H1 (cell line): ENCODE measurements around the gene PARP1. TPM values are rescaled to one million over a fixed set of nuclear protein-coding genes. Genes with fewer than 3 reads are reported as not detected.

ENCODE experiments used
- CTCF ChIA-PET: fragments of 300-600 bp; sonication (Branson Sonifier 250); formaldehyde crosslinking; loops from one replicate; lab custom pipeline; 2021; ENCODE audit not compliant: partially characterized antibody; lab: Charles Lee
- POLR2A ChIA-PET: fragments of 300-600 bp; sonication (Branson Sonifier 250); formaldehyde crosslinking; loops from one replicate; lab custom pipeline; 2021; ENCODE audit warnings: inconsistent platforms; ENCODE audit not compliant: partially characterized antibody; lab: Charles Lee
- DNase-seq, 2 experiments: peaks; one replicate each; pipeline versions ENCODE4 v3.0.0 to v3.0.0-alpha.2; 2010 to 2022; ENCODE audit warnings: low spot score in 2 of 2, low read depth in 1 of 2, mixed read lengths in 1 of 2
- FAIRE-seq: peaks from 2 replicates; lab custom pipeline; 2011; peaks lifted over from hg19 to GRCh38; lab: Jason Lieb, UNC
- H2AFZ ChIP-seq: 2 replicates; pipeline ENCODE4 v1.8.1; 2012; ENCODE audit warnings: low read length, inconsistent platforms
- H2AK5ac ChIP-seq: 2 replicates; pipeline ENCODE4 v1.6.1; 2013; ENCODE audit warnings: low read depth, low read length
- H2BK120ac ChIP-seq: replicated peaks from 2 replicates; pipeline ENCODE3; 2013; ENCODE audit warnings: low read depth, low read length, inconsistent platforms
- H2BK12ac ChIP-seq: 2 replicates; pipeline ENCODE4 v1.6.1; 2013; ENCODE audit warnings: low read depth, low read length
- H2BK15ac ChIP-seq: 2 replicates; pipeline ENCODE4 v1.6.1; 2013; ENCODE audit warnings: low read length
- H2BK20ac ChIP-seq: 2 replicates; pipeline ENCODE4 v1.6.1; 2013; ENCODE audit warnings: low read length
- H2BK5ac ChIP-seq: 2 replicates; pipeline ENCODE4 v1.6.1; 2013; ENCODE audit warnings: low read depth, low read length
- H3K14ac ChIP-seq: 2 replicates; pipeline ENCODE4 v1.6.1; 2013; ENCODE audit warnings: inconsistent platforms; ENCODE audit not compliant: insufficient read length
- H3K18ac ChIP-seq: 2 replicates; pipeline ENCODE4 v1.6.1; 2013; ENCODE audit warnings: low read length; ENCODE audit errors: extremely low read depth
- H3K23ac ChIP-seq: 2 replicates; pipeline ENCODE4 v1.6.1; 2013; ENCODE audit warnings: inconsistent platforms; ENCODE audit not compliant: insufficient read length
- H3K23me2 ChIP-seq: 2 replicates; pipeline ENCODE4 v1.6.1; 2013; ENCODE audit warnings: low read depth, low read length
- H3K27ac ChIP-seq: 2 replicates; pipeline ENCODE4 v1.6.1; 2011; ENCODE audit warnings: low read depth, low read length, inconsistent platforms
- H3K27me3 ChIP-seq, 4 experiments: replicated peaks in 1 of 4; 1 replicate in 1 of 4; 2 replicates in 3 of 4; pipeline versions ENCODE4 v1.6.1 to v1.8.1; 2011 to 2013; ENCODE audit warnings: low read length in 3 of 4, mild to moderate bottlenecking in 3 of 4, inconsistent platforms in 2 of 4, mixed read lengths in 2 of 4, moderate library complexity in 1 of 4; ENCODE audit not compliant: control insufficient read depth in 3 of 4, insufficient read depth in 3 of 4; ENCODE audit errors: extremely low read depth in 1 of 4
- H3K36me3 ChIP-seq, 4 experiments: 2 replicates each; pipeline versions ENCODE4 v1.6.1 to v1.8.1; 2011 to 2013; ENCODE audit warnings: mild to moderate bottlenecking in 4 of 4, low read length in 3 of 4, moderate library complexity in 2 of 4, control low read depth in 1 of 4, inconsistent platforms in 1 of 4; ENCODE audit not compliant: insufficient read depth in 4 of 4, control insufficient read depth in 2 of 4
- H3K4ac ChIP-seq: replicated peaks from 2 replicates; pipeline ENCODE3; 2013; ENCODE audit warnings: low read length, low read depth, mixed read lengths, inconsistent platforms; ENCODE audit not compliant: insufficient read length
- H3K4me1 ChIP-seq, 4 experiments: replicated peaks in 1 of 4; 1 replicate in 1 of 4; 2 replicates in 3 of 4; pipeline versions ENCODE4 v1.6.1 to v1.8.1; 2011 to 2013; ENCODE audit warnings: low read length in 3 of 4, inconsistent platforms in 2 of 4, mixed read lengths in 1 of 4; ENCODE audit not compliant: insufficient read depth in 4 of 4, control insufficient read depth in 3 of 4
- H3K4me2 ChIP-seq, 2 experiments: 2 replicates each; pipeline versions ENCODE4 v1.6.1 to v1.8.1; 2011 to 2013; ENCODE audit warnings: low read depth in 2 of 2, low read length in 2 of 2, control low read depth in 1 of 2, inconsistent platforms in 1 of 2, mild to moderate bottlenecking in 1 of 2; ENCODE audit not compliant: insufficient read depth in 1 of 2
- H3K4me3 ChIP-seq, 4 experiments: fragments of 200-600, 300-600 bp in 1 of 4; sonication (generic), shearing (Covaris generic), sonication (Bioruptor Twin) in 1 of 4; 2 replicates each; pipeline versions ENCODE4 v1.5.1 to v1.8.1; 2011 to 2016; ENCODE audit warnings: low read length in 4 of 4, low read depth in 3 of 4, control low read depth in 2 of 4, inconsistent platforms in 2 of 4, mild to moderate bottlenecking in 2 of 4, mixed read lengths in 1 of 4, moderate library complexity in 1 of 4; ENCODE audit not compliant: insufficient read depth in 2 of 4; ENCODE audit errors: extremely low read depth in 1 of 4
- H3K56ac ChIP-seq: replicated peaks from 2 replicates; pipeline ENCODE3; 2013; ENCODE audit warnings: low read depth, mild to moderate bottlenecking, mixed read lengths, low read length, inconsistent platforms; ENCODE audit not compliant: insufficient read length
- H3K79me1 ChIP-seq: 2 replicates; pipeline ENCODE4 v1.6.1; 2013; ENCODE audit warnings: low read depth, low read length, control low read depth
- H3K79me2 ChIP-seq, 2 experiments: 2 replicates each; pipeline versions ENCODE4 v1.6.1 to v1.8.1; 2012 to 2013; ENCODE audit warnings: low read length in 2 of 2, mild to moderate bottlenecking in 2 of 2, inconsistent platforms in 1 of 2; ENCODE audit not compliant: insufficient read depth in 2 of 2, control insufficient read depth in 1 of 2
- H3K9ac ChIP-seq, 4 experiments: replicated peaks in 1 of 4; 1 replicate in 1 of 4; 2 replicates in 3 of 4; pipeline versions ENCODE4 v1.6.1 to v1.8.1; 2011 to 2013; ENCODE audit warnings: low read depth in 3 of 4, low read length in 3 of 4, control low read depth in 2 of 4, mild to moderate bottlenecking in 2 of 4, moderate library complexity in 2 of 4, inconsistent platforms in 1 of 4; ENCODE audit errors: extremely low read depth in 1 of 4
- H3K9me3 ChIP-seq, 2 experiments: 2 replicates each; pipeline versions ENCODE4 v1.6.1 to v1.8.1; 2012 to 2013; ENCODE audit warnings: mild to moderate bottlenecking in 2 of 2, moderate library complexity in 2 of 2, control low read depth in 1 of 2, inconsistent platforms in 1 of 2, low read depth in 1 of 2, low read length in 1 of 2, mixed read lengths in 1 of 2; ENCODE audit not compliant: insufficient read depth in 2 of 2
- H4K20me1 ChIP-seq, 2 experiments: replicated peaks in 1 of 2; 2 replicates each; pipeline versions ENCODE3 to v1.8.1; 2011 to 2013; ENCODE audit warnings: inconsistent platforms in 2 of 2, low read length in 2 of 2, mild to moderate bottlenecking in 1 of 2; ENCODE audit not compliant: insufficient read depth in 2 of 2, control insufficient read depth in 1 of 2
- H4K5ac ChIP-seq: 2 replicates; pipeline ENCODE4 v1.6.1; 2013; ENCODE audit warnings: low read length, low read depth, mixed read lengths, inconsistent platforms; ENCODE audit not compliant: insufficient read length
- H4K8ac ChIP-seq: 2 replicates; pipeline ENCODE4 v1.8.0; 2013; ENCODE audit warnings: mild to moderate bottlenecking, moderate library complexity, low read length, inconsistent platforms; ENCODE audit not compliant: insufficient read depth; ENCODE audit errors: extremely low read depth
- H4K91ac ChIP-seq: replicated peaks from 2 replicates; pipeline ENCODE3; 2013; ENCODE audit warnings: low read length, mixed read lengths, inconsistent platforms; ENCODE audit not compliant: insufficient read length
- CREB1 ChIP-seq: IDR thresholded peaks from 2 replicates; pipeline ENCODE4 v1.6.1; 2012; ENCODE audit warnings: inconsistent platforms
- E2F6 ChIP-seq: IDR thresholded peaks from 2 replicates; pipeline ENCODE4 v1.6.1; 2012; ENCODE audit warnings: inconsistent platforms
- EZH2 ChIP-seq: fragments of 200-600 bp; sonication (generic); IDR thresholded peaks from 2 replicates; pipeline ENCODE4 v1.7.1; 2012; ENCODE audit warnings: low read depth, mild to moderate bottlenecking, moderate library complexity, low read length, inconsistent platforms; ENCODE audit not compliant: severe bottlenecking
- GABPA ChIP-seq: IDR thresholded peaks from 2 replicates; pipeline ENCODE4 v1.6.1; 2011; ENCODE audit warnings: mild to moderate bottlenecking, low read length, moderate library complexity, borderline replicate concordance; ENCODE audit not compliant: insufficient read depth
- HDAC2 ChIP-seq, 2 experiments: fragments of 300-600 bp in 1 of 2; sonication (generic) in 1 of 2; IDR thresholded peaks; 2 replicates each; pipeline ENCODE4 v1.6.1; 2011 to 2012; ENCODE audit warnings: low read depth in 2 of 2, low read length in 2 of 2, mild to moderate bottlenecking in 2 of 2, moderate library complexity in 2 of 2, borderline replicate concordance in 1 of 2, inconsistent platforms in 1 of 2
- TBP ChIP-seq: IDR thresholded peaks from 2 replicates; pipeline ENCODE4 v1.6.1; 2011; ENCODE audit warnings: low read depth, low read length, improper control_type of control experiment
- USF2 ChIP-seq: IDR thresholded peaks from 2 replicates; pipeline ENCODE4 v1.6.1; 2011; ENCODE audit warnings: low read length, improper control_type of control experiment
- WGBS, 2 experiments: shearing (Covaris generic) in 1 of 2; methylation state at CpG; one replicate each; pipeline versions ENCODE4 v1.1.6 to v1.1.7; 2013 to 2015; ENCODE audit warnings: low lambda C conversion rate in 2 of 2, mixed read lengths in 2 of 2, inconsistent platforms in 1 of 2, low coverage in 1 of 2, missing lambda C conversion rate in 1 of 2; ENCODE audit not compliant: insufficient replicate concordance in 2 of 2, insufficient coverage in 1 of 2, insufficient read length in 1 of 2; ENCODE audit errors: extremely low coverage in 1 of 2, missing lambda C conversion rate in 1 of 2; 5-methylcytosine and 5-hydroxymethylcytosine counted together
- polyA plus RNA-seq, 7 experiments: library from polyadenylated mRNA; depleted of rRNA in 3 of 7; stranded (reverse) in 5 of 7; unstranded in 2 of 7; fragments of >200 nt in 5 of 7; fragments of 200-250 nt in 2 of 7; gene quantifications; 1 replicate in 5 of 7; 2 replicates in 1 of 7; 4 replicates in 1 of 7; pipeline versions ENCODE4 v1.2.1 to v1.2.3, GENCODE V29; 2011 to 2013; ENCODE audit warnings: missing spikeins in 2 of 7, mixed read lengths in 2 of 7
- total RNA-seq: library from RNA; stranded (reverse); fragmentation: NEBNext Ultra II Directional; extraction: Animal tissue kit (Norgen Biotek cat#: 25700); gene quantifications from 2 replicates; pipeline ENCODE4 v1.2.1, GENCODE V29; 2021

The PARP1 gene
- total and polyA plus RNA-seq, 2 of the 8 experiments (the other 6 are each of a cell fraction or from before 2014, with no cell fraction given): 416 to 441 TPM

DNA sequence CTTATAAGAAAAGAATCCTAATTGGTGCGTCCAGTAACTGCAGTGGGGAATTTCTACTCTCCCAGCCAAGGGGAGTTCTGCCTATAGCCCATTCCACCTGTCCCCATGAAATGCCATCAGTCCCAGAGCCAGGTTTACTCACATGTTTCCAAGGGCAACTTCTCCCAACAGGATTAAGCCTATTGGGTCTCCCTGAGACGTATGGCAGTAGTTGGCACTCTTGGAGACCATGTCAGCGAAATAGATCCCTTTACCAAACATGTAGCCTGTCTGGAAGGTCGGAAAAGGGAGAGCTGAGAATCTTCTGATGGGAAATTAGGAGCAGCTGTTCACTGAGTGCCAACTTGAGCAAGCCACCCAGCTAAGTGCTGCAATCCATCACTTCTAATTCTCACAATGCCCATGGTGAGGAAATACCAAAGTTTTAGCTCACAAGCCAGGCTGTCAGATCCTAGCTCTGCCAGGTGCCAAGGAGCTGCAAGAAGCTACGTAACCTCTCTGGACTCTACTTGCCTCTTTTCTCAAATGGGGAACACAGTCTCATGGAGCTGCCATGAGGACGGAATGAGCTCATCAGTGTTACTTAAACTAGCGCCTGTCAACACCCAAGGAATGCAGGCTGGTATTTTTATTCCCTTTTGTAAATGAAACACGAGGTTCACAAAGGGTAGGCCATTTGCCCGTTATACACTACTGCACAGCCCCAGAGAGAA is 43.9 kb downstream of the PARP1 start:
- H4K91ac ChIP-seq: no peak overlapping the region
- H4K8ac ChIP-seq: no peak overlapping the region
- H2BK12ac ChIP-seq: no peak overlapping the region
- no peak overlapping the region for H3K27ac ChIP-seq
- no peak overlapping the region for H2AK5ac ChIP-seq
- no peak overlapping the region for H3K23ac ChIP-seq
- no peak overlapping the region for H3K56ac ChIP-seq
- no peak overlapping the region for H2BK120ac ChIP-seq
- H3K36me3 ChIP-seq: peaks cover 58 to 100% (median 91%) of the 10 kb centered on the region in 4 experiments
- no peak overlapping the region for H3K14ac ChIP-seq
- WGBS, 2 experiments: 80% methylated on average over 9 of the region's 9 CpGs; no CpG with 5 or more reads in 1 of the 2 experiments
- H3K79me2 ChIP-seq: no peaks in the 10 kb centered on the region
- no peak overlapping the region for H2BK15ac ChIP-seq
- no peak overlapping the region for H3K18ac ChIP-seq
- CTCF ChIA-PET: interaction anchor here (1.0 to 2.1 kb wide), 5 partner anchors 16 to 44 kb away, joined by 3 to 7 read pairs (median 3); partner anchors contain the start of gene PARP1
- no peaks in the 10 kb centered on the region for H3K79me1 ChIP-seq
- H4K5ac ChIP-seq: no peak overlapping the region
- no peaks in the 10 kb centered on the region for H3K9me3 ChIP-seq
- no peak for FAIRE-seq
- H3K4me2 ChIP-seq: no peak overlapping the region
- TF ChIP-seq EZH2 (no peak), CREB1 (no peak), USF2 (no peak), E2F6 (no peak), GABPA (no peak), TBP (no peak), HDAC2 (IDR thresholded peaks at IDR 0.05; ENCODE audit: borderline replicate concordance in 1 of 2, low read depth in 2 of 2, low read length in 2 of 2) (no peak)
- TF ChIP-seq, all 59 proteins: peak for 0
- Histone ChIP-seq H4K20me1 (peaks cover 6 to 7% of the 10 kb centered on the region in 2 experiments), H2AFZ (no peak overlapping the region), H2BK5ac (no peak overlapping the region), H3K4ac (no peak overlapping the region), H3K23me2 (no peaks in the 10 kb centered on the region), H3K4me1 (no peaks in the 10 kb centered on the region), H3K4me3 (no peak overlapping the region), H2BK20ac (no peak overlapping the region), H3K9ac (no peak overlapping the region), H3K27me3 (no peaks in the 10 kb centered on the region)
- DNase-seq: no peak
- POLR2A ChIA-PET: interaction anchor here (0.9 to 2.7 kb wide), 5 partner anchors 8 to 316 kb away, joined by 3 to 7 read pairs (median 3); no protein-coding TSS in a partner anchor
